H9 (cell line): ENCODE measurements around the gene PRSS16. TPM values are rescaled to one million over a fixed set of nuclear protein-coding genes. Genes with fewer than 3 reads are reported as not detected.

Source experiments
- DNase-seq: peaks from one replicate; pipeline ENCODE4 v3.0.0-alpha.2; 2017
- H2AFZ ChIP-seq: one replicate; pipeline ENCODE4 v1.6.1; 2013; ENCODE audit warnings: mild to moderate bottlenecking, low read length, control low read depth, moderate library complexity
- H2AK5ac ChIP-seq: 2 replicates; pipeline ENCODE4 v1.6.1; 2013; ENCODE audit warnings: low read length, control low read depth, mixed read lengths; ENCODE audit not compliant: insufficient read length
- H2BK120ac ChIP-seq: one replicate; pipeline ENCODE4 v1.6.1; 2013; ENCODE audit warnings: low read depth, mild to moderate bottlenecking, low read length, control low read depth, inconsistent platforms; ENCODE audit not compliant: poor library complexity, severe bottlenecking
- H2BK12ac ChIP-seq: 2 replicates; pipeline ENCODE4 v1.6.1; 2013; ENCODE audit warnings: low read length, control low read depth, mixed read lengths, low read depth; ENCODE audit not compliant: insufficient read length
- H2BK15ac ChIP-seq: 2 replicates; pipeline ENCODE4 v1.6.1; 2013; ENCODE audit warnings: low read depth, low read length, control low read depth
- H2BK20ac ChIP-seq: one replicate; pipeline ENCODE4 v1.6.1; 2013; ENCODE audit warnings: low read depth, mild to moderate bottlenecking, low read length, control low read depth, inconsistent platforms; ENCODE audit not compliant: poor library complexity, severe bottlenecking
- H2BK5ac ChIP-seq: 2 replicates; pipeline ENCODE4 v1.6.1; 2013; ENCODE audit warnings: low read length, control low read depth, mixed read lengths; ENCODE audit not compliant: insufficient read length
- H3K14ac ChIP-seq: 2 replicates; pipeline ENCODE4 v1.6.1; 2013; ENCODE audit warnings: low read length, control low read depth; ENCODE audit not compliant: insufficient read depth
- H3K18ac ChIP-seq: 2 replicates; pipeline ENCODE4 v1.6.1; 2013; ENCODE audit warnings: low read depth, mild to moderate bottlenecking, mixed read lengths, low read length, control low read depth; ENCODE audit not compliant: insufficient read length
- H3K23ac ChIP-seq: 2 replicates; pipeline ENCODE4 v1.6.1; 2013; ENCODE audit warnings: low read length, control low read depth, mixed read lengths, low read depth; ENCODE audit not compliant: insufficient read length
- H3K23me2 ChIP-seq: 2 replicates; pipeline ENCODE4 v1.6.1; 2013; ENCODE audit warnings: low read depth, mild to moderate bottlenecking, mixed read lengths, low read length, control low read depth; ENCODE audit not compliant: insufficient read length, poor library complexity, severe bottlenecking
- H3K27ac ChIP-seq: 2 replicates; pipeline ENCODE4 v1.5.1; 2013; ENCODE audit warnings: low read length, control low read depth, mixed read lengths, low read depth; ENCODE audit not compliant: insufficient read length
- H3K27me3 ChIP-seq: 2 replicates; pipeline ENCODE4 v1.6.1; 2013; ENCODE audit warnings: low read length, control low read depth, inconsistent platforms; ENCODE audit not compliant: insufficient read depth
- H3K4ac ChIP-seq: 2 replicates; pipeline ENCODE4 v1.6.1; 2013; ENCODE audit warnings: low read depth, mild to moderate bottlenecking, control low read depth, inconsistent platforms, low read length, moderate library complexity
- H3K4me1 ChIP-seq: 2 replicates; pipeline ENCODE4 v1.6.1; 2013; ENCODE audit warnings: low read length, control low read depth, inconsistent platforms; ENCODE audit not compliant: insufficient read depth
- H3K4me2 ChIP-seq: 2 replicates; pipeline ENCODE4 v1.6.1; 2013; ENCODE audit warnings: low read length, control low read depth, mixed read lengths; ENCODE audit not compliant: insufficient read length, insufficient read depth
- H3K56ac ChIP-seq: 2 replicates; pipeline ENCODE4 v1.6.1; 2013; ENCODE audit warnings: low read depth, mild to moderate bottlenecking, mixed read lengths, low read length, control low read depth; ENCODE audit not compliant: insufficient read length
- H3K79me1 ChIP-seq: 2 replicates; pipeline ENCODE4 v1.6.1; 2013; ENCODE audit warnings: low read depth, mild to moderate bottlenecking, moderate library complexity, low read length, control low read depth, inconsistent platforms; ENCODE audit not compliant: insufficient read depth, poor library complexity, severe bottlenecking
- H3K79me2 ChIP-seq: 2 replicates; pipeline ENCODE4 v1.6.1; 2013; ENCODE audit warnings: low read length, control low read depth, inconsistent platforms; ENCODE audit not compliant: insufficient read depth
- H3K9ac ChIP-seq: 2 replicates; pipeline ENCODE4 v1.6.1; 2013; ENCODE audit warnings: low read length, control low read depth, mixed read lengths; ENCODE audit not compliant: insufficient read length; ENCODE audit errors: extremely low read depth
- H3K9me3 ChIP-seq: one replicate; pipeline ENCODE4 v1.6.1; 2013; ENCODE audit warnings: low read depth, low read length, inconsistent platforms; ENCODE audit not compliant: control insufficient read depth
- H3T11ph ChIP-seq: one replicate; pipeline ENCODE4 v1.6.1; 2013; ENCODE audit warnings: mild to moderate bottlenecking, low read length, control low read depth, inconsistent platforms
- H4K20me1 ChIP-seq: one replicate; pipeline ENCODE4 v1.6.1; 2013; ENCODE audit not compliant: control insufficient read depth, insufficient read length, insufficient read depth
- H4K5ac ChIP-seq: 2 replicates; pipeline ENCODE4 v1.6.1; 2013; ENCODE audit warnings: low read depth, mild to moderate bottlenecking, mixed read lengths, low read length, control low read depth; ENCODE audit not compliant: insufficient read length
- H4K8ac ChIP-seq: replicated peaks from 2 replicates; pipeline ENCODE4 v1.6.1; 2013; ENCODE audit warnings: low read length, control low read depth, mixed read lengths, low read depth; ENCODE audit not compliant: insufficient read length
- H4K91ac ChIP-seq: 2 replicates; pipeline ENCODE4 v1.6.1; 2013; ENCODE audit warnings: low read depth, mild to moderate bottlenecking, moderate library complexity, mixed read lengths, low read length, control low read depth; ENCODE audit not compliant: insufficient read length
- H3K27ac Mint-ChIP-seq, 3 experiments: 2 replicates in 2 of 3; 3 replicates in 1 of 3; pipeline ENCODE4 v1.8.0; 2020 to 2021; ENCODE audit warnings: mixed read lengths in 3 of 3, mild to moderate bottlenecking in 1 of 3, moderate library complexity in 1 of 3
- H3K27me3 Mint-ChIP-seq: 2 replicates; pipeline ENCODE4 v1.8.0; 2021; ENCODE audit warnings: low read depth, mild to moderate bottlenecking, moderate library complexity, mixed read lengths
- H3K36me3 Mint-ChIP-seq, 3 experiments: 2 replicates in 2 of 3; 3 replicates in 1 of 3; pipeline ENCODE4 v1.8.0; 2020 to 2021; ENCODE audit warnings: low read depth in 3 of 3, mixed read lengths in 3 of 3; ENCODE audit not compliant: insufficient read depth in 1 of 3
- H3K4me1 Mint-ChIP-seq, 2 experiments: 2 replicates each; pipeline ENCODE4 v1.8.0; 2020; ENCODE audit warnings: mixed read lengths in 2 of 2
- H3K4me3 Mint-ChIP-seq, 2 experiments: 2 replicates in 1 of 2; 3 replicates in 1 of 2; pipeline ENCODE4 v1.8.0; 2020 to 2021; ENCODE audit warnings: mild to moderate bottlenecking in 2 of 2, mixed read lengths in 2 of 2, moderate library complexity in 1 of 2
- H3K9me3 Mint-ChIP-seq, 2 experiments: 2 replicates in 1 of 2; 3 replicates in 1 of 2; pipeline ENCODE4 v1.8.0; 2020; ENCODE audit warnings: mild to moderate bottlenecking in 2 of 2, mixed read lengths in 2 of 2, moderate library complexity in 1 of 2
- WGBS: extraction: QIAGEN DNeasy Blood & Tissue Kit; methylation state at CpG from one replicate; pipeline ENCODE4 v1.1.7; 2013; ENCODE audit warnings: missing lambda C conversion rate, low lambda C conversion rate, mixed read lengths; ENCODE audit not compliant: insufficient read length; ENCODE audit errors: extremely low coverage; 5-methylcytosine and 5-hydroxymethylcytosine counted together
- total RNA-seq: library from RNA; stranded (reverse); gene quantifications from 2 replicates; pipeline ENCODE4 v1.2.1, GENCODE V29; 2021
- TF ChIP-seq, protein P1 (sequence below): fragments of 200-600 bp; sonication (generic); conservative IDR thresholded peaks from 3 replicates; pipeline ENCODE4 v1.8.0; 2021; ENCODE audit warnings: antibody characterized with exemption, mild to moderate bottlenecking

Gene PRSS16
- total RNA-seq, 1 experiment from 2014 or later: 14.8 TPM

GRCh38 chr6:27255866-27256265, 8.4 kb downstream of the PRSS16 start:
- Mint-ChIP-seq H3K9me3 (no peaks in the 10 kb centered on the region), H3K4me1 (peaks cover 10% of the 10 kb centered on the region in 2 experiments), H3K27ac (no peak overlapping the region), H3K36me3 (peaks cover 0 to 11% (median 0%) of the 10 kb centered on the region in 3 experiments; a peak in 3 of 7 replicates), H3K4me3 (no peak overlapping the region), H3K27me3 (peaks cover 5% of the 10 kb centered on the region; the same call in 1 of the 2 replicates)
- TF ChIP-seq, protein P1, sequence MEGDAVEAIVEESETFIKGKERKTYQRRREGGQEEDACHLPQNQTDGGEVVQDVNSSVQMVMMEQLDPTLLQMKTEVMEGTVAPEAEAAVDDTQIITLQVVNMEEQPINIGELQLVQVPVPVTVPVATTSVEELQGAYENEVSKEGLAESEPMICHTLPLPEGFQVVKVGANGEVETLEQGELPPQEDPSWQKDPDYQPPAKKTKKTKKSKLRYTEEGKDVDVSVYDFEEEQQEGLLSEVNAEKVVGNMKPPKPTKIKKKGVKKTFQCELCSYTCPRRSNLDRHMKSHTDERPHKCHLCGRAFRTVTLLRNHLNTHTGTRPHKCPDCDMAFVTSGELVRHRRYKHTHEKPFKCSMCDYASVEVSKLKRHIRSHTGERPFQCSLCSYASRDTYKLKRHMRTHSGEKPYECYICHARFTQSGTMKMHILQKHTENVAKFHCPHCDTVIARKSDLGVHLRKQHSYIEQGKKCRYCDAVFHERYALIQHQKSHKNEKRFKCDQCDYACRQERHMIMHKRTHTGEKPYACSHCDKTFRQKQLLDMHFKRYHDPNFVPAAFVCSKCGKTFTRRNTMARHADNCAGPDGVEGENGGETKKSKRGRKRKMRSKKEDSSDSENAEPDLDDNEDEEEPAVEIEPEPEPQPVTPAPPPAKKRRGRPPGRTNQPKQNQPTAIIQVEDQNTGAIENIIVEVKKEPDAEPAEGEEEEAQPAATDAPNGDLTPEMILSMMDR: no peak
- Histone ChIP-seq H4K8ac (no peak overlapping the region), H3K18ac (no peak overlapping the region), H4K20me1 (no peaks in the 10 kb centered on the region), H2BK5ac (no peak overlapping the region), H3K14ac (no peak overlapping the region), H2BK20ac (no peak overlapping the region), H3K9ac (no peak overlapping the region), H3K27ac (no peak overlapping the region), H3K56ac (no peak overlapping the region), H4K5ac (no peak overlapping the region), H3K79me1 (no peaks in the 10 kb centered on the region), H2BK120ac (no peak overlapping the region), H2BK12ac (no peak overlapping the region), H2AK5ac (no peak overlapping the region), H4K91ac (no peak overlapping the region), H3K4me1 (no peaks in the 10 kb centered on the region), H3K27me3 (no peaks in the 10 kb centered on the region), H3K4me2 (no peak overlapping the region), H2BK15ac (no peak overlapping the region), H2AFZ (no peak overlapping the region), H3K9me3 (no peaks in the 10 kb centered on the region), H3K79me2 (no peaks in the 10 kb centered on the region), H3T11ph (no peak overlapping the region), H3K23me2 (peaks cover 5% of the 10 kb centered on the region), H3K23ac (no peak overlapping the region), H3K4ac (no peak overlapping the region)
- no peak for DNase-seq
- no CpG with 5 or more reads among the region's 1 CpG for WGBS
